Natural killer cell (primary cell): Measurements from ENCODE around the gene SLC7A7. TPM values are rescaled to one million over a fixed set of nuclear protein-coding genes. Genes with fewer than 3 reads are reported as not detected.
"Not testable (repeated sequence)": the region's sequence is repeated elsewhere in the genome, so short reads cannot be mapped to it uniquely, and the experiment has no call there.

Experiments
- ATAC-seq, 3 donors: fragments of 150-1000 bp in 2 of 3; fragments of 200-7000 bp in 1 of 3; cut with Tn5 transposase; 1 replicate in 1 of 3; 2 replicates in 2 of 3; pipeline ENCODE4 v1.10.0; 2021; ENCODE audit warnings: mild to moderate bottlenecking in 2 of 3, moderate library complexity in 2 of 3
- DNase-seq, 2 donors: peaks; one replicate each; pipeline versions ENCODE4 v3.0.0 to v3.0.0-alpha.2; 2013 to 2021; ENCODE audit warnings: mixed read lengths in 1 of 2
- H3K27ac ChIP-seq: one replicate; pipeline ENCODE4 v1.5.1; 2013; ENCODE audit warnings: mild to moderate bottlenecking, low read length
- H3K27me3 ChIP-seq: one replicate; pipeline ENCODE4 v1.6.1; 2013; ENCODE audit warnings: low read length; ENCODE audit not compliant: control insufficient read depth, insufficient read depth
- H3K36me3 ChIP-seq: one replicate; pipeline ENCODE4 v1.6.1; 2013; ENCODE audit warnings: low read length; ENCODE audit not compliant: control insufficient read depth, insufficient read depth
- H3K4me1 ChIP-seq: one replicate; pipeline ENCODE4 v1.6.1; 2013; ENCODE audit warnings: low read length; ENCODE audit not compliant: control insufficient read depth, insufficient read depth
- H3K4me3 ChIP-seq: one replicate; pipeline ENCODE4 v1.5.1; 2013; ENCODE audit warnings: low read length
- H3K9me3 ChIP-seq: one replicate; pipeline ENCODE4 v1.6.1; 2013; ENCODE audit warnings: low read length; ENCODE audit not compliant: control insufficient read depth, insufficient read depth
- H3K27ac Mint-ChIP-seq, 2 donors: one replicate each; pipeline ENCODE4 v1.8.0; 2022; ENCODE audit warnings: mild to moderate bottlenecking in 2 of 2, mixed read lengths in 2 of 2, moderate library complexity in 1 of 2
- H3K27me3 Mint-ChIP-seq, 2 donors: one replicate each; pipeline ENCODE4 v1.8.0; 2022; ENCODE audit warnings: low read depth in 2 of 2, mixed read lengths in 2 of 2
- H3K36me3 Mint-ChIP-seq: one replicate; pipeline ENCODE4 v1.8.0; 2022; ENCODE audit warnings: mixed read lengths
- H3K4me1 Mint-ChIP-seq, 2 donors: one replicate each; pipeline ENCODE4 v1.8.0; 2022; ENCODE audit warnings: mixed read lengths in 2 of 2
- H3K4me3 Mint-ChIP-seq: one replicate; pipeline ENCODE4 v1.8.0; 2022; ENCODE audit warnings: mild to moderate bottlenecking, moderate library complexity, mixed read lengths
- H3K9me3 Mint-ChIP-seq, 2 donors: one replicate each; pipeline ENCODE4 v1.8.0; 2022; ENCODE audit warnings: mixed read lengths in 2 of 2
- WGBS: methylation state at CpG from one replicate; pipeline ENCODE4 v1.1.7; 2013; ENCODE audit warnings: missing lambda C conversion rate; ENCODE audit not compliant: insufficient coverage; 5-methylcytosine and 5-hydroxymethylcytosine counted together
- intact Hi-C: fragments of 100-400 bp; cut with micrococcal nuclease; formaldehyde crosslinking; loops from one replicate; pipeline ENCODE4 v1.14.2; 2022
- total RNA-seq, 4 donors: library from RNA; stranded (reverse); fragments of 120-200 nt in 1 of 4; gene quantifications; one replicate each; pipeline versions ENCODE4 v1.2.3 to v1.2.4, GENCODE V29; 2013 to 2022
- TF ChIP-seq, protein P1 (sequence below): fragments of 200-600 bp; IDR thresholded peaks from one replicate; pipeline ENCODE4 v1.8.0; 2022; ENCODE audit warnings: antibody characterized with exemption

The SLC7A7 gene
- total RNA-seq, 3 donors from 2014 or later (not counting 1 experiment from before 2014, with no cell fraction given) = 4.3 to 16.8 (median 9.6) TPM

DNA sequence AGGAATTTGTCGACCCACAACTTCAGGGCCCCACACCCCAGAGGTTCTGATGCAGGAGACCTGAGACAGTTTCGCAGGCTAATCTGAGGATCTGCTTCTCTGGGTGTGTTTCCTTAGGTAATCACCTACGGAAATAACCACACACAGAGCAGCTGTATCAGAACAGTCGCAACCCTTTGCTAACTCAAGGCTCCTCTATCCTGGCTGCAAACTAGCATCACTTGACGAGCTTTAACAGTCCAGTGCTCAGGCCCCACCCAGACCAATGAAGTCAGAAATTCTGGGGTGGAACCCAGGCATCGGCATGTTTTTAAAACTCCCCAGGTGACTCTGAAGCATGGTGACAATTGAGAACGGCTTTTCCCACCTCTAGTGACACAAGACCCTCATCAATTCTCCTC is 20.7 kb downstream of the SLC7A7 start:
- 75% methylated on average over 7 of the region's 7 CpGs for WGBS
- H3K9me3 Mint-ChIP-seq = no peaks in the 10 kb centered on the region
- intact Hi-C loops = no loop called here
- no peaks in the 10 kb centered on the region for H3K4me1 Mint-ChIP-seq
- TF ChIP-seq, protein P1, sequence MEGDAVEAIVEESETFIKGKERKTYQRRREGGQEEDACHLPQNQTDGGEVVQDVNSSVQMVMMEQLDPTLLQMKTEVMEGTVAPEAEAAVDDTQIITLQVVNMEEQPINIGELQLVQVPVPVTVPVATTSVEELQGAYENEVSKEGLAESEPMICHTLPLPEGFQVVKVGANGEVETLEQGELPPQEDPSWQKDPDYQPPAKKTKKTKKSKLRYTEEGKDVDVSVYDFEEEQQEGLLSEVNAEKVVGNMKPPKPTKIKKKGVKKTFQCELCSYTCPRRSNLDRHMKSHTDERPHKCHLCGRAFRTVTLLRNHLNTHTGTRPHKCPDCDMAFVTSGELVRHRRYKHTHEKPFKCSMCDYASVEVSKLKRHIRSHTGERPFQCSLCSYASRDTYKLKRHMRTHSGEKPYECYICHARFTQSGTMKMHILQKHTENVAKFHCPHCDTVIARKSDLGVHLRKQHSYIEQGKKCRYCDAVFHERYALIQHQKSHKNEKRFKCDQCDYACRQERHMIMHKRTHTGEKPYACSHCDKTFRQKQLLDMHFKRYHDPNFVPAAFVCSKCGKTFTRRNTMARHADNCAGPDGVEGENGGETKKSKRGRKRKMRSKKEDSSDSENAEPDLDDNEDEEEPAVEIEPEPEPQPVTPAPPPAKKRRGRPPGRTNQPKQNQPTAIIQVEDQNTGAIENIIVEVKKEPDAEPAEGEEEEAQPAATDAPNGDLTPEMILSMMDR = no peak
- no peaks in the 10 kb centered on the region for H3K9me3 ChIP-seq
- H3K36me3 ChIP-seq = no peaks in the 10 kb centered on the region
- H3K27ac ChIP-seq = peak overlapping the region; percentile 68
- H3K27me3 Mint-ChIP-seq = peaks cover 20 to 30% of the 10 kb centered on the region in 2 donors
- H3K4me3 Mint-ChIP-seq = no peak overlapping the region
- no peaks in the 10 kb centered on the region for H3K27me3 ChIP-seq
- peaks cover 4% of the 10 kb centered on the region for H3K4me1 ChIP-seq
- H3K27ac Mint-ChIP-seq = no peak overlapping the region
- no peak for ATAC-seq
- H3K4me3 ChIP-seq = no peak overlapping the region
- H3K36me3 Mint-ChIP-seq = no peaks in the 10 kb centered on the region
- DNase-seq = no peak

DNA sequence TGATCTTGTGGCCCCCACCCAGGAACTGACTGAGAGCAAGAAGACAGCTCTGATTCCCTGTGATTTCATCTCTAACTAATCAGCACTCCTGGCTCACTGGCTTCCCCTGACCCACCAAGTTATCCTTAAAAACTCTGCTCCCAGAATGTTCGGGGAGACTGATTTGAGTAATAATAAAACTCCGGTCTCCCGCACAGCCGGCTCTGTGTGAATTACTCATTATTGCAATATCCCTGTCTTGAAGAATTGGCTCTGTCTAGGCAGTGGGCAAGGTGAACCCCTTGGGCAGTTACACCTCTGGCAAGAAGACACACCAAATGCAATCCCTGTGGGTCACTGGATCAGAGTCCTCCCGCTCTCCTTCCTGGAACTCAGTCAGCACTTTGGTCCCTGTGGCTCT is 21.3 kb downstream of the SLC7A7 start:
- Histone ChIP-seq H3K36me3 (no peaks in the 10 kb centered on the region), H3K27ac (peak overlapping the region; percentile 68), H3K4me3 (no peak overlapping the region), H3K27me3 (no peaks in the 10 kb centered on the region), H3K9me3 (no peaks in the 10 kb centered on the region), H3K4me1 (peaks cover 6% of the 10 kb centered on the region)
- peaks cover 17 to 29% of the 10 kb centered on the region in 2 donors for H3K27me3 Mint-ChIP-seq
- no peak overlapping the region for H3K4me3 Mint-ChIP-seq
- no peaks in the 10 kb centered on the region for H3K9me3 Mint-ChIP-seq
- DNase-seq (no peak), ATAC-seq (no peak)
- intact Hi-C loops = no loop called here
- H3K27ac Mint-ChIP-seq = no peak overlapping the region
- TF ChIP-seq, protein P1 = no peak
- H3K4me1 Mint-ChIP-seq = no peaks in the 10 kb centered on the region
- 74% methylated on average over 5 of the region's 5 CpGs for WGBS
- no peaks in the 10 kb centered on the region for H3K36me3 Mint-ChIP-seq

DNA sequence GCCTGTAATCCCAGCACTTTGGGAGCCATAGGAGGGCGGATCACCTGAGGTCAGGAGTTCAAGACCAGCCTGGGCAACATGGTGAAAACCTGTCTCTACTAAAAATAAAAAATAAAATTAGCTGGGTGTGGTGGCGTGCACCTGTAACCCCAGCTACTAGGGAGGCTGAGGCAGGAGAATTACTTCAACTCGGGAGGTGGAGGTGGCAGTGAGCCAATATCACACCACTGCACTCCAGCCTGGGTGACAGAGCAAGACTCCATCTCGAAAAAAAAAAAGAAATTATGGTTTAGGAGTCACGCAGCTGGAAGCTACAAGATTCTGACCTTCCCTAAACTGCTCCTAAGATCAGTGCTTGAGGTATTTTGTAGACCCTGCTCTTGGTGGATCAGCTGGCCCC is 21.7 kb downstream of the SLC7A7 start:
- H3K27me3 ChIP-seq, H3K9me3 ChIP-seq, H3K27ac ChIP-seq, H3K4me1 Mint-ChIP-seq, H3K4me3 Mint-ChIP-seq, intact Hi-C loops, H3K36me3 Mint-ChIP-seq, DNase-seq, ATAC-seq, H3K27ac Mint-ChIP-seq, H3K4me3 ChIP-seq, H3K9me3 Mint-ChIP-seq, H3K36me3 ChIP-seq, H3K4me1 ChIP-seq: not testable (repeated sequence)
- 79% methylated on average over 5 of the region's 5 CpGs for WGBS
- H3K27me3 Mint-ChIP-seq = peaks cover 14 to 24% of the 10 kb centered on the region in 2 donors

DNA sequence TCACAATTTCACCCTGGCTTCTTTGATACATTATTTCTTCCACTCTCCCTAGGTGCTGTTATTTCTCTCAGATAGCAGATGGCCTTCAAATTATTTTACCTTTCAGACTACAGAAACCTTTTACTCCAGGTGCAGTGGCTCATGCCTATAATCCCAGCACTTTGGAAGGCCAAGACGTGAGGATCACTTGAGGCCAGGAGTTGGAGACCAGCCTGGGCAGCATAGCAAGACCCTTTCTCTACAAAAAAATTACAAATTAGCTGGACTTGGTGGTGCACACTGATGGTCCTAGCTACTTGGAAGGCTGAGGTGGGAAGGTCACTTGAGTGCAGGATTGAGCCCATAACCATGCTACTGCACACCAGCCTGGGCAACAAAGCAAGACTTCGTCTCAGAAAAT is 23.1 kb downstream of the SLC7A7 start:
- Histone ChIP-seq H3K4me3 (no peak overlapping the region), H3K27me3 (no peaks in the 10 kb centered on the region), H3K36me3 (no peaks in the 10 kb centered on the region), H3K27ac (no peak overlapping the region), H3K4me1 (peaks cover 7% of the 10 kb centered on the region), H3K9me3 (no peaks in the 10 kb centered on the region)
- Mint-ChIP-seq H3K27ac (no peak overlapping the region), H3K9me3 (no peaks in the 10 kb centered on the region), H3K36me3 (no peaks in the 10 kb centered on the region), H3K27me3 (peaks cover 13 to 23% of the 10 kb centered on the region in 2 donors), H3K4me1 (no peaks in the 10 kb centered on the region), H3K4me3 (no peak overlapping the region)
- WGBS = 90% methylated on average over 2 of the region's 2 CpGs
- TF ChIP-seq, protein P1 = no peak
- DNase-seq (no peak), ATAC-seq (no peak)
- intact Hi-C loops = no loop called here
